ENCODE data around the gene SPATA19.

DNA sequence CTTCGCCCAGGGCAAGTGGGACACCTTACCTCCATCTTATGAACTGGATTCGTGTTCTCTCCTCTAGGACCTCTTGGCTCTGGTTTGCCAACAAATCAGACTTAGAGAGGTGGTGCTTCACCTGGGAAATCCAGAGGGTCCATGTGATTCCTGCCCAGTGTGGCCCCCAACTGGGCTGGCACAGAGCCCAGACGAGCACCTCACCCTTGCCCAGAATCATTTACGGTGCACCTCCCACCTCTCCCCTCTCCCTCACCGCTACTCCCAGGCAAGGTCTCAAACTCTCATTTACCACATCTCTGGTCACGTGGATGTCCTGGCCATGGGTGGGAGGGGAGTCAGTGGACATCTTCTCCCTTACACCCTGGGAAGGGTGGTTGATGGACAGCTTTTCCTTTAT is 1.1 kb downstream of the SPATA19 start:
- TF ChIP-seq EZH2 (conservative IDR thresholded peaks at IDR 0.05; ENCODE audit: low read depth, low read length) (no peak), ZFP36L1 (CRISPR knock-in tag; IDR thresholded peaks at IDR 0.05) (no peak), JUND (CRISPR knock-in tag; IDR thresholded peaks at IDR 0.05) (no peak), ZNF138 (CRISPR knock-in tag; IDR thresholded peaks at IDR 0.05; ENCODE audit: low read depth) (no peak), ZNF274 (CRISPR knock-in tag; IDR thresholded peaks at IDR 0.05) (no peak), EP300 (IDR thresholded peaks at IDR 0.05; ENCODE audit: low read depth in 2 of 2, low read length in 2 of 2) (no peak), EP300 (CRISPR knock-in tag; IDR thresholded peaks at IDR 0.05; ENCODE audit: borderline replicate concordance) (no peak), ZNF558 (CRISPR knock-in tag; IDR thresholded peaks at IDR 0.05; ENCODE audit: borderline replicate concordance) (no peak), SATB2 (CRISPR knock-in tag; IDR thresholded peaks at IDR 0.05) (no peak), IRF2 (CRISPR knock-in tag; IDR thresholded peaks at IDR 0.05) (no peak)
- TF ChIP-seq, protein P1, sequence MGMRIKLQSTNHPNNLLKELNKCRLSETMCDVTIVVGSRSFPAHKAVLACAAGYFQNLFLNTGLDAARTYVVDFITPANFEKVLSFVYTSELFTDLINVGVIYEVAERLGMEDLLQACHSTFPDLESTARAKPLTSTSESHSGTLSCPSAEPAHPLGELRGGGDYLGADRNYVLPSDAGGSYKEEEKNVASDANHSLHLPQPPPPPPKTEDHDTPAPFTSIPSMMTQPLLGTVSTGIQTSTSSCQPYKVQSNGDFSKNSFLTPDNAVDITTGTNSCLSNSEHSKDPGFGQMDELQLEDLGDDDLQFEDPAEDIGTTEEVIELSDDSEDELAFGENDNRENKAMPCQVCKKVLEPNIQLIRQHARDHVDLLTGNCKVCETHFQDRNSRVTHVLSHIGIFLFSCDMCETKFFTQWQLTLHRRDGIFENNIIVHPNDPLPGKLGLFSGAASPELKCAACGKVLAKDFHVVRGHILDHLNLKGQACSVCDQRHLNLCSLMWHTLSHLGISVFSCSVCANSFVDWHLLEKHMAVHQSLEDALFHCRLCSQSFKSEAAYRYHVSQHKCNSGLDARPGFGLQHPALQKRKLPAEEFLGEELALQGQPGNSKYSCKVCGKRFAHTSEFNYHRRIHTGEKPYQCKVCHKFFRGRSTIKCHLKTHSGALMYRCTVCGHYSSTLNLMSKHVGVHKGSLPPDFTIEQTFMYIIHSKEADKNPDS (CRISPR knock-in tag; IDR thresholded peaks at IDR 0.05) = no peak

Data from HepG2 (cell line).